MM.1S (cell line): ENCODE data around the gene CLEC6A.
"Not testable (repeated sequence)": the region's sequence is repeated elsewhere in the genome, so short reads cannot be mapped to it uniquely, and the experiment has no call there.

ENCODE experiments used
- DNase-seq: peaks from one replicate; pipeline ENCODE4 v3.0.0-alpha.2; 2015
- H2AFZ ChIP-seq: fragments of 300-600 bp; sonication (generic); 2 replicates; pipeline ENCODE4 v1.6.0; 2016; ENCODE audit warnings: antibody characterized with exemption, low read length
- H3F3A ChIP-seq: fragments of 300-600 bp; sonication (generic); 2 replicates; pipeline ENCODE4 v1.6.1; 2016; ENCODE audit warnings: mild to moderate bottlenecking, antibody characterized with exemption, low read length, moderate library complexity, mixed read lengths; ENCODE audit not compliant: insufficient read depth
- H3K27ac ChIP-seq: fragments of 300-600 bp; sonication (generic); 2 replicates; pipeline ENCODE4 v1.5.1; 2016; ENCODE audit warnings: mild to moderate bottlenecking, low read length
- H3K27me3 ChIP-seq: fragments of 300-600 bp; sonication (generic); replicated peaks from 2 replicates; pipeline ENCODE4 v1.6.0; 2016; ENCODE audit warnings: low read length; ENCODE audit not compliant: insufficient read depth
- H3K36me3 ChIP-seq: fragments of 300-600 bp; sonication (generic); replicated peaks from 2 replicates; pipeline ENCODE4 v1.6.1; 2016; ENCODE audit warnings: mild to moderate bottlenecking, low read length, mixed read lengths; ENCODE audit not compliant: insufficient read depth
- H3K4me1 ChIP-seq: fragments of 300-600 bp; sonication (generic); 2 replicates; pipeline ENCODE4 v1.6.1; 2016; ENCODE audit warnings: low read length, mixed read lengths
- H3K4me2 ChIP-seq: fragments of 300-600 bp; sonication (generic); 2 replicates; pipeline ENCODE4 v1.6.0; 2016; ENCODE audit warnings: low read depth, low read length
- H3K4me3 ChIP-seq: fragments of 300-600 bp; sonication (generic); 2 replicates; pipeline ENCODE4 v1.5.1; 2016; ENCODE audit warnings: low read length, mixed read lengths
- H3K79me2 ChIP-seq: fragments of 300-600 bp; sonication (generic); 2 replicates; pipeline ENCODE4 v1.6.1; 2016; ENCODE audit warnings: mixed run types, low read length, mixed read lengths
- H3K9ac ChIP-seq: fragments of 300-600 bp; sonication (generic); 2 replicates; pipeline ENCODE4 v1.6.1; 2016; ENCODE audit warnings: low read length, mixed read lengths
- H3K9me2 ChIP-seq: fragments of 300-600 bp; sonication (generic); replicated peaks from 2 replicates; pipeline ENCODE4 v1.6.1; 2016; ENCODE audit warnings: mild to moderate bottlenecking, low read length, mixed read lengths; ENCODE audit not compliant: insufficient read depth
- H3K9me3 ChIP-seq: fragments of 300-600 bp; sonication (generic); replicated peaks from 2 replicates; pipeline ENCODE4 v1.6.1; 2016; ENCODE audit warnings: mild to moderate bottlenecking, low read length, mixed read lengths; ENCODE audit not compliant: insufficient read depth
- H4K20me1 ChIP-seq: fragments of 300-600 bp; sonication (generic); 2 replicates; pipeline ENCODE4 v1.6.1; 2016; ENCODE audit warnings: mild to moderate bottlenecking, low read length, moderate library complexity, mixed read lengths; ENCODE audit not compliant: insufficient read depth
- CTCF ChIP-seq: fragments of 300-600 bp; sonication (generic); IDR thresholded peaks from 2 replicates; pipeline ENCODE4 v1.5.1; 2016; ENCODE audit warnings: antibody characterized with exemption, low read length, mixed read lengths
- EZH2 ChIP-seq: fragments of 300-600 bp; sonication (generic); optimal IDR thresholded peaks from 2 replicates; pipeline ENCODE3; 2017; ENCODE audit warnings: low read depth, mild to moderate bottlenecking, antibody characterized with exemption, low read length, mixed read lengths
- EZH2phosphoT487 ChIP-seq: fragments of 300-600 bp; sonication (generic); IDR thresholded peaks from 2 replicates; pipeline ENCODE4 v1.6.1; 2018; ENCODE audit warnings: antibody characterized with exemption, low read length

Gene CLEC6A

DNA sequence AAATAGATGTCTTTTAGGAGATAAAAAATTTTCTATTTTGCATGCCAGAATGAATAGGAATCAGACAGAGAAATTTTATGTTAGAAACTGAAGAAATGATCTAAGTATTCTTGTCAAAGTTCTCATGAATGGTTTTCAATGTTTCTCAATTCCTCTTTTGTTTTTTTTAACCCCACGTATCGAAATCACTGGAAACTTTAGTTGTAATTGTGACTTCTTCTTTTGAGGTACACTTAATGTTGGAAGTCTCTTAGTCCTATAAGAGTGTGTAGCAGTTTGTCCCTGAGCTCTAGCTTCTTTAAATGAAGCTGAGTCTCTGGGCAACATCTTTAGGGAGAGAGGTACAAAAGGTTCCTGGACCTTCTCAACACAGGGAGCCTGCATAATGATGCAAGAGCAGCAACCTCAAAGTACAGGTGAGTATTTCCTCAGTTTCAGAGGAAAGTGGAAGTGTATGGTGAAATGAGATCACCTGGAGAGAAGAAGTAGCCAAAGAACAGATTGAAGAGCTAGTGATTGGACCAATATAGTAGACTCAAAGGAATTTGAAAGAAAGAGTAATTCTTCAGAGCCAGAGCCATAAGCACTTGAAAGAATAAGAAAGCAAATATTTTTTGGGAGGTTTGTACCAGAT lies at the start of gene CLEC6A:
TSS of gene CLEC6A (plus strand) at position 236 of the 634 bp plus-strand sequence. CDS start at position 386, 150 bp downstream.
- Histone ChIP-seq H3K9me2 (no peaks in the 10 kb centered on the region), H3K9me3 (no peaks in the 10 kb centered on the region), H3K27ac (no peak within 1 kb of the TSS), H2AFZ (no peak within 1 kb of the TSS), H3K4me2 (peak within 1 kb of the TSS; percentile 12; the same call in 1 of the 2 replicates), H3K4me3 (no peak within 1 kb of the TSS), H4K20me1 (no peaks in the 10 kb centered on the region), H3F3A (no peaks in the 10 kb centered on the region), H3K79me2 (no peaks in the 10 kb centered on the region), H3K36me3 (no peaks in the 10 kb centered on the region), H3K27me3 (no peaks in the 10 kb centered on the region), H3K4me1 (0 out of 2 replicates have a peak, but pooled peaks cover 6% of the 10 kb centered on the region), H3K9ac (no peak within 1 kb of the TSS)
- no peak for TF ChIP-seq EZH2phosphoT487
- TF ChIP-seq EZH2, result no peak
- no peak for TF ChIP-seq CTCF
- no peak for DNase-seq

GRCh38 chr12:8419576-8419975 lies 36.2 kb upstream of the CLEC6A start:
- not testable (repeated sequence) for H3K27me3 ChIP-seq, H3K9ac ChIP-seq, DNase-seq, H3K79me2 ChIP-seq, H3K4me2 ChIP-seq, H4K20me1 ChIP-seq, H2AFZ ChIP-seq, H3K36me3 ChIP-seq, H3K4me3 ChIP-seq, H3F3A ChIP-seq, H3K9me3 ChIP-seq, H3K27ac ChIP-seq, H3K9me2 ChIP-seq, H3K4me1 ChIP-seq

- no peaks in the 10 kb centered on the region for H3K36me3 ChIP-seq
- H3K9me2 ChIP-seq, result no peaks in the 10 kb centered on the region
- H3K4me2 ChIP-seq, result no peak overlapping the region
- no peak for TF ChIP-seq CTCF
- no peak for TF ChIP-seq EZH2phosphoT487
- TF ChIP-seq EZH2, result no peak
- H3K4me1 ChIP-seq, result no peaks in the 10 kb centered on the region
- no peak overlapping the region for H3K9ac ChIP-seq
- no peaks in the 10 kb centered on the region for H3K79me2 ChIP-seq
- H4K20me1 ChIP-seq, result no peaks in the 10 kb centered on the region
- H3K27ac ChIP-seq, result no peak overlapping the region
- no peaks in the 10 kb centered on the region for H3K27me3 ChIP-seq
- no peaks in the 10 kb centered on the region for H3F3A ChIP-seq
- no peak for DNase-seq
- H3K4me3 ChIP-seq, result no peak overlapping the region
- no peaks in the 10 kb centered on the region for H3K9me3 ChIP-seq
- H2AFZ ChIP-seq, result no peak overlapping the region
Observed at GRCh38 chr12:8420506-8420905, 35.3 kb upstream of the CLEC6A start.

- H2AFZ ChIP-seq, H3K4me3 ChIP-seq, DNase-seq, H3K9ac ChIP-seq, H3K79me2 ChIP-seq, H3K9me2 ChIP-seq, H3K4me1 ChIP-seq, H4K20me1 ChIP-seq, H3F3A ChIP-seq, H3K9me3 ChIP-seq, H3K27ac ChIP-seq, H3K4me2 ChIP-seq, H3K27me3 ChIP-seq, H3K36me3 ChIP-seq: not testable (repeated sequence)
Observed at GRCh38 chr12:8444536-8445278, 11.1 kb upstream of the CLEC6A start.
